ENCODE data around the gene PEAK3. TPM values are rescaled to one million over a fixed set of nuclear protein-coding genes. Genes with fewer than 3 reads are reported as not detected.

The PEAK3 gene
- total and polyA plus RNA-seq, 4 donors = 0.88 to 1.5 (median 0.93) TPM; not detected in 1

DNA sequence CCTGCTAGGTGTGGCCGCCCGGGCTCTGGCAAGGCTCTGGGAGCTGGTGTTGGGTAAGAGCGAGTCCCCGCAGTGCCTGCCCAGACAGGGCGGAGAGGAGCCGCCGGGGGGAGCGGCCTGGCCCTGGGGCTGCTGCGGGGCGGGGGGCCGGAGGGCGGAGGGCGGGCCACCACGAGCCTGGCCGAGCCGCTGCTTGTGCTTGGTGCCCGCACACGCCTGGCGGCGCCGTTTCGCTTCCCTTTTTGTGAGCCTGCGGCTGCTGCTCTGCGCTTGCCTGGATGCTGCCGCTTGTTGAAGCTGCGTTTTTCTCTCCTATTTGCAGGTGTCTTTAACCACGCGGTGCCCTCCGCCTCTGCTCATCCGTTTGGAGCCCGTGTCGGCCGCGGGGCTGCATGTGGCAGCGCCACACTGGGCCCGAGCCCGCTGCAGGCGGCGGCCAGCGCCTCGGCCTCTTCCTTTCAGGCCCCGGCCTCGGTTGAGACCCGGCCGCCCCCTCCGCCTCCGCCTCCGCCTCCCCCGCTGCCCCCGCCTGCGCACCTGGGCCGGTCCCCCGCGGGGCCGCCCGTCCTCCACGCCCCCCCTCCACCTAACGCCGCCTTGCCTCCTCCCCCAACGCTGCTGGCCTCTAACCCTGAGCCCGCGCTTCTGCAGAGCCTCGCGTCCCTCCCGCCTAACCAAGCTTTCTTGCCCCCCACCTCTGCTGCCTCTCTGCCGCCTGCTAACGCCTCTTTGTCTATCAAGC lies 54.4 kb downstream of the PEAK3 start:
- ATAC-seq (ENCODE audit: low FRiP score) (no peak), DNase-seq (no peak)
- WGBS, 2 donors = 89 to 92% methylated on average over 63 to 67 of the region's 67 CpGs
- Histone ChIP-seq H3K27ac (ENCODE audit: low read depth in 1 of 2, low read length in 2 of 2) (no peak overlapping the region), H3K4me1 (ENCODE audit: control insufficient read depth in 1 of 2, insufficient read depth in 2 of 2, low read length in 2 of 2) (no peaks in the 10 kb centered on the region), H3K4me3 (ENCODE audit: low read length in 2 of 2) (no peak overlapping the region), H3K9me3 (ENCODE audit: control insufficient read depth, low read length) (no peaks in the 10 kb centered on the region), H3K27me3 (ENCODE audit: control insufficient read depth in 1 of 2, insufficient read depth in 2 of 2, low read length in 1 of 2) (no peaks in the 10 kb centered on the region), H3K36me3 (ENCODE audit: control insufficient read depth in 1 of 2, insufficient read depth in 2 of 2, low read length in 1 of 2) (peaks cover 0 to 6% of the 10 kb centered on the region in 2 donors)
- intact Hi-C loops (cut with DNase I) = no loop called here

DNA sequence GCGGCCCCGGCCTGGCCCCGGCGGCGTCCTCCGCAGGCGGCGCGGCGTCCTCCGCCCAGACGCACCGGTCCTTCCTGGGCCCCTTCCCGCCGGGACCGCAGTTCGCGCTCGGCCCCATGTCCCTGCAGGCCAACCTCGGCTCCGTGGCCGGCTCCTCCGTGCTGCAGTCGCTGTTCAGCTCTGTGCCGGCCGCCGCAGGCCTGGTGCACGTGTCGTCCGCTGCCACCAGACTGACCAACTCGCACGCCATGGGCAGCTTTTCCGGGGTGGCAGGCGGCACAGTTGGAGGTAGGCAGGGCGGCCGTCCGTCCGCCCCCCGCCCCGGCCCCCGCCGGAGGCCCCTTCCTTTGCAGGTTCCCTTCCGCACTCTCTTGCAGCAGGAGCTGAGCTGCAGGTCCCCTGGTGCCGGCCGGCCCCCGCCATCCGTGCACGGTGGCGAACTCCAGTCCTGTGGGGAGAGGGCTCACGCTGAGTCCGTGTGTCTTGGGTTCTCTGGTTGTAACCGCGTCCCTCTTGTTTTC lies 55.1 kb downstream of the PEAK3 start:
- intact Hi-C loops (cut with DNase I) = no loop called here
- WGBS, 2 donors = 96% methylated on average over 53 of the region's 53 CpGs
- Histone ChIP-seq H3K4me1 (ENCODE audit: control insufficient read depth in 1 of 2, insufficient read depth in 2 of 2, low read length in 2 of 2) (no peaks in the 10 kb centered on the region), H3K27me3 (ENCODE audit: control insufficient read depth in 1 of 2, insufficient read depth in 2 of 2, low read length in 1 of 2) (no peaks in the 10 kb centered on the region), H3K9me3 (ENCODE audit: control insufficient read depth, low read length) (no peaks in the 10 kb centered on the region), H3K36me3 (ENCODE audit: control insufficient read depth in 1 of 2, insufficient read depth in 2 of 2, low read length in 1 of 2) (peaks cover 0 to 6% of the 10 kb centered on the region in 2 donors), H3K27ac (ENCODE audit: low read depth in 1 of 2, low read length in 2 of 2) (no peak overlapping the region), H3K4me3 (ENCODE audit: low read length in 2 of 2) (no peak overlapping the region)
- no peak for DNase-seq
- no peak for ATAC-seq (ENCODE audit: low FRiP score)

DNA sequence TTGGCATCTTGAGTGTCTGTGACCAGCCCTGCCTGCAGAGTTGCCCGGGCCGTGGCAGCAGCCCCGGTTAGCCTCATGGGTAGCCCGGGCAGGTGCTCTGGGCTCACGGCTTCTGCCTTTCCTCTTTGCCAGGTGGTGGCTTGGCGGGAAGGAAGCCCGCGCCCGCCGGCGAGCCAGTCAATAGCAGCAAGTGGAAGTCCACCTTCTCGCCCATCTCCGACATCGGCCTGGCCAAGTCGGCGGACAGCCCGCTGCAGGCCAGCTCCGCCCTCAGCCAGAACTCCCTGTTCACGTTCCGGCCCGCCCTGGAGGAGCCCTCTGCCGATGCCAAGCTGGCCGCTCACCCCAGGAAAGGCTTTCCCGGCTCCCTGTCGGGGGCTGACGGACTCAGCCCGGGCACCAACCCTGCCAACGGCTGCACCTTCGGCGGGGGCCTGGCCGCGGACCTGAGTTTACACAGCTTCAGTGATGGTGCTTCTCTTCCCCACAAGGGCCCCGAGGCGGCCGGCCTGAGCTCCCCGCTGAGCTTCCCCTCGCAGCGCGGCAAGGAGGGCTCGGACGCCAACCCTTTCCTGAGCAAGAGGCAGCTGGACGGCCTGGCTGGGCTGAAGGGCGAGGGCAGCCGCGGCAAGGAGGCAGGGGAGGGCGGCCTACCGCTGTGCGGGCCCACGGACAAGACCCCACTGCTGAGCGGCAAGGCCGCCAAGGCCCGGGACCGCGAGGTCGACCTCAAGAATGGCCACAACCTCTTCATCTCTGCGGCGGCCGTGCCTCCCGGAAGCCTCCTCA lies 55.7 kb downstream of the PEAK3 start:
- Histone ChIP-seq H3K27me3 (ENCODE audit: control insufficient read depth in 1 of 2, insufficient read depth in 2 of 2, low read length in 1 of 2) (no peaks in the 10 kb centered on the region), H3K27ac (ENCODE audit: low read depth in 1 of 2, low read length in 2 of 2) (no peak overlapping the region), H3K4me3 (ENCODE audit: low read length in 2 of 2) (no peak overlapping the region), H3K36me3 (ENCODE audit: control insufficient read depth in 1 of 2, insufficient read depth in 2 of 2, low read length in 1 of 2) (peaks cover 0 to 6% of the 10 kb centered on the region in 2 donors), H3K4me1 (ENCODE audit: control insufficient read depth in 1 of 2, insufficient read depth in 2 of 2, low read length in 2 of 2) (no peaks in the 10 kb centered on the region), H3K9me3 (ENCODE audit: control insufficient read depth, low read length) (no peaks in the 10 kb centered on the region)
- DNase-seq (no peak), ATAC-seq (ENCODE audit: low FRiP score) (no peak)
- WGBS, 2 donors = 93 to 95% methylated on average over 48 to 59 of the region's 59 CpGs
- intact Hi-C loops (cut with DNase I) = no loop called here

DNA sequence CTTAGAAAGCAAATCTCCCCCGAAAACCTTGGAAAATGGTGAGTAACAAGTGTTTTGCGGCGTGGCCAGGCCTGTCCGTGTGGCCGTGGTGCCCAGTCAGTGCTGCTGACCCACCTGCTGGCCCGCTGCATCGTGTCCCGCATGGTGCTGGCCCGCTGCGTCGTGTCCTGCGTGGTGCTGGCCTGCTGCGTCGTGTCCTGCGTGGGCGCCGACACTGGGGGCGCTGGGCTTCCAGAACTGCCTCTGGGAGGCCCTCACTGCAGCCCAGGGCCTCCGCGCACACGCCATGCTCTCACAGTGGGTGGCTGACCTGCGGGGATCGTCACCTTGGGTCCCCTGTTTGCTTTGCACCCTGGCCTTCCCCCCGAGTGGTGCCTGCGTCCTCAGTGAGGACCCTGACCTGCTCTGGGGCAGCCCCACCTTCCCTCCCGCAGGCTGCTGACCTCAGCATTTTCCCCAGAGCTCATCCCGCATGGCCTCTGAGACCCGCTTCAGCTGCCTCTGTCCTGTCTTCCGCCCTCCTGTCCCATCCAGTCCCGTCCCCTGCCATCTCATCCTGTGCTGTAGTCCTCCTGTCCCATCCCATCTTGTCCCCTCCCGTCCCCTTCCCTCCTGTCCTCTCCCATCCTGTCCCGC lies 56.4 kb downstream of the PEAK3 start:
- no peak for DNase-seq
- intact Hi-C loops (cut with DNase I) = no loop called here
- no peak overlapping the region for H3K27ac ChIP-seq (ENCODE audit: low read depth in 1 of 2, low read length in 2 of 2)
- H3K4me1 ChIP-seq (ENCODE audit: control insufficient read depth in 1 of 2, insufficient read depth in 2 of 2, low read length in 2 of 2) = no peaks in the 10 kb centered on the region
- WGBS, 2 donors = 95% methylated on average over 32 of the region's 32 CpGs
- H3K9me3 ChIP-seq (ENCODE audit: control insufficient read depth, low read length) = no peaks in the 10 kb centered on the region
- ATAC-seq (ENCODE audit: low FRiP score) = no peak
- H3K27me3 ChIP-seq (ENCODE audit: control insufficient read depth in 1 of 2, insufficient read depth in 2 of 2, low read length in 1 of 2) = no peaks in the 10 kb centered on the region
- no peak overlapping the region for H3K4me3 ChIP-seq (ENCODE audit: low read length in 2 of 2)
- peaks cover 0 to 6% of the 10 kb centered on the region in 2 donors for H3K36me3 ChIP-seq (ENCODE audit: control insufficient read depth in 1 of 2, insufficient read depth in 2 of 2, low read length in 1 of 2)

DNA sequence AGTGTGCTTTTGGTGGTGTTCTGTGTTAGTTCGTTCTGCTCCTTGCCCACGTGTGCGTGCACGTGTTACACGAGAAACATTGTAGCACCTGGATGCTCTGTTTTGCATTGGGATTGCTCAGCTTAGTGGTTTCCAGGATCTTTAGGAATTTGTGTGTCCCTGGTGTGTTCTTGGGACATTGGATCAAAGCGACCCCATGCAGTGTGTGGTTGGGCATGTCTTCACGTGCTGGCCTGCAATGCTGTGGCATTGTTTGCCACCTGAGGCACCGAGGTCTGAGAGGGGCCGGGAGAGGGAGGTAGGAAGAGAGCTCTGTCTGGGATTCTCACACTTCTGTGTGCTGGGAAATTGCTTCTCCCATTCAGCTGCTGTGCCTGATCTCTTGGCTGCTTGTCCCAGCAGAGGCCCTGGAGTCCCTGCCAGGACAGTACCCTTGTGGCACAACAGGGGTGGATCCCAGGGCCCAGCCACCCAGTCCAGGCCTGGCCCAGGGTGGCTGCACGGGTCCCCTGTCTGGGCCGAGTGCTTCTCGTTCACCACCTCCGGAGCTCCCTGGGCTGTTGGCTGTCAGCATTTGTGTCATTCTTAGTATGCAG lies 57.1 kb downstream of the PEAK3 start:
- ATAC-seq (ENCODE audit: low FRiP score) (no peak), DNase-seq (no peak)
- H3K27ac ChIP-seq (ENCODE audit: low read depth in 1 of 2, low read length in 2 of 2) = no peak overlapping the region
- no peaks in the 10 kb centered on the region for H3K9me3 ChIP-seq (ENCODE audit: control insufficient read depth, low read length)
- H3K27me3 ChIP-seq (ENCODE audit: control insufficient read depth in 1 of 2, insufficient read depth in 2 of 2, low read length in 1 of 2) = no peaks in the 10 kb centered on the region
- intact Hi-C loops (cut with DNase I) = no loop called here
- WGBS, 2 donors = 81 to 82% methylated on average over 13 of the region's 13 CpGs
- no peaks in the 10 kb centered on the region for H3K4me1 ChIP-seq (ENCODE audit: control insufficient read depth in 1 of 2, insufficient read depth in 2 of 2, low read length in 2 of 2)
- peaks cover 0 to 4% of the 10 kb centered on the region in 2 donors for H3K36me3 ChIP-seq (ENCODE audit: control insufficient read depth in 1 of 2, insufficient read depth in 2 of 2, low read length in 1 of 2)
- no peak overlapping the region for H3K4me3 ChIP-seq (ENCODE audit: low read length in 2 of 2)

Small RNAs within 50 kb of the gene (microRNA-seq; reads per million reads assigned to microRNA genes)
- gene MIR1227 (1.2 to 2.0 reads per million in 2 donors), gene MIR4321 (0 reads per million in 2 donors)

Other genes starting within 250 kb of the PEAK3 start
- gene MKNK2, start 230.9 kb downstream of the PEAK3 start, total RNA-seq = 100 to 1,000 TPM in 1 of 2 donors, 10 to 100 TPM in 1; 93.0 to 103 TPM
- 10 to 100 TPM; 49.3 to 68.1 TPM for gene MKNK2, start 230.9 kb downstream of the PEAK3 start, polyA plus RNA-seq
- 10 to 100 TPM; 41.1 to 43.6 TPM for gene MOB3A, start 185.8 kb downstream of the PEAK3 start, total RNA-seq
- gene MOB3A, start 185.8 kb downstream of the PEAK3 start, polyA plus RNA-seq = 10 to 100 TPM; 12.5 to 15.5 TPM
- gene IZUMO4, start 185.3 kb downstream of the PEAK3 start, total RNA-seq = 1 to 10 TPM; 1.6 to 3.6 TPM
- gene IZUMO4, start 185.3 kb downstream of the PEAK3 start, polyA plus RNA-seq = 10 to 100 TPM in 1 of 2 donors, 1 to 10 TPM in 1; 5.5 to 25.2 TPM
- gene AP3D1, start 130.6 kb downstream of the PEAK3 start, total RNA-seq = 10 to 100 TPM; 74.8 to 84.3 TPM
- gene AP3D1, start 130.6 kb downstream of the PEAK3 start, polyA plus RNA-seq = 10 to 100 TPM; 31.7 to 61.9 TPM
- gene DOT1L, start 118.2 kb downstream of the PEAK3 start, total RNA-seq = 10 to 100 TPM; 22.6 to 24.8 TPM
- gene DOT1L, start 118.2 kb downstream of the PEAK3 start, polyA plus RNA-seq = 1 to 10 TPM; 4.4 to 4.9 TPM
- gene PLEKHJ1, start 45.8 kb downstream of the PEAK3 start, total RNA-seq = 10 to 100 TPM; 24.9 to 37.7 TPM
- 10 to 100 TPM; 50.9 to 56.2 TPM for gene PLEKHJ1, start 45.8 kb downstream of the PEAK3 start, polyA plus RNA-seq
- gene SF3A2, start 45.4 kb downstream of the PEAK3 start, total RNA-seq = 10 to 100 TPM; 56.1 to 62.2 TPM
- 10 to 100 TPM; 23.8 to 64.9 TPM for gene SF3A2, start 45.4 kb downstream of the PEAK3 start, polyA plus RNA-seq
- gene AMH, start 32.9 kb downstream of the PEAK3 start, total RNA-seq = 1 to 10 TPM; 1.5 to 1.8 TPM
- gene AMH, start 32.9 kb downstream of the PEAK3 start, polyA plus RNA-seq = 1 to 10 TPM; 1.7 to 3.1 TPM
- gene JSRP1, start 25.8 kb downstream of the PEAK3 start, total RNA-seq = under 1 TPM in 1 of 2 donors, not detected in 1; 0.42 TPM
- gene JSRP1, start 25.8 kb downstream of the PEAK3 start, polyA plus RNA-seq = under 1 TPM in 1 of 2 donors, not detected in 1; 0.38 TPM
- gene LINGO3, start 26.0 kb upstream of the PEAK3 start, total RNA-seq = not detected
- under 1 TPM in 1 of 2 donors, not detected in 1; 0.08 TPM for gene LINGO3, start 26.0 kb upstream of the PEAK3 start, polyA plus RNA-seq
- gene LSM7, start 46.4 kb upstream of the PEAK3 start, total RNA-seq = 10 to 100 TPM; 43.7 to 45.8 TPM
- 100 to 1,000 TPM; 133 to 155 TPM for gene LSM7, start 46.4 kb upstream of the PEAK3 start, polyA plus RNA-seq
- gene SPPL2B, start 46.5 kb upstream of the PEAK3 start, total RNA-seq = 10 to 100 TPM; 29.3 to 49.1 TPM
- 10 to 100 TPM; 13.3 to 78.1 TPM for gene SPPL2B, start 46.5 kb upstream of the PEAK3 start, polyA plus RNA-seq
- under 1 TPM; 0.23 to 0.27 TPM for gene TMPRSS9, start 78.1 kb upstream of the PEAK3 start, total RNA-seq
- gene TMPRSS9, start 78.1 kb upstream of the PEAK3 start, polyA plus RNA-seq = not detected
- gene TIMM13, start 145.4 kb upstream of the PEAK3 start, total RNA-seq = 10 to 100 TPM; 27.8 to 32.7 TPM
- gene TIMM13, start 145.4 kb upstream of the PEAK3 start, polyA plus RNA-seq = 10 to 100 TPM; 41.7 to 41.9 TPM
- gene LMNB2, start 174.8 kb upstream of the PEAK3 start, total RNA-seq = 10 to 100 TPM; 18.0 to 19.7 TPM
- gene LMNB2, start 174.8 kb upstream of the PEAK3 start, polyA plus RNA-seq = 1 to 10 TPM; 7.1 to 7.4 TPM
- 100 to 1,000 TPM in 1 of 2 donors, 10 to 100 TPM in 1; 99.5 to 185 TPM for gene GADD45B, start 194.0 kb upstream of the PEAK3 start, total RNA-seq
- gene GADD45B, start 194.0 kb upstream of the PEAK3 start, polyA plus RNA-seq = 100 to 1,000 TPM; 127 to 262 TPM

All from aorta (tissue), 5 donors.